CD14-positive monocyte (primary cell): ENCODE data around the gene DLGAP5. TPM values are rescaled to one million over a fixed set of nuclear protein-coding genes. Genes with fewer than 3 reads are reported as not detected.

Source experiments
- DNase-seq, 3 donors: peaks; one replicate each; pipeline ENCODE4 v3.0.0-alpha.2; 2011 to 2022
- H2AFZ ChIP-seq: 2 replicates; pipeline ENCODE4 v1.6.0; 2012; ENCODE audit warnings: mild to moderate bottlenecking, low read depth, low read length, inconsistent platforms; ENCODE audit not compliant: insufficient read depth, poor library complexity, severe bottlenecking
- H3K27ac ChIP-seq, 2 donors: 1 replicate in 1 of 2; 2 replicates in 1 of 2; pipeline ENCODE4 v1.5.1; 2012 to 2013; ENCODE audit warnings: low read length in 2 of 2, control low read depth in 1 of 2, inconsistent platforms in 1 of 2, low read depth in 1 of 2, mild to moderate bottlenecking in 1 of 2
- H3K27me3 ChIP-seq, 2 donors: one replicate each; pipeline versions ENCODE4 v1.6.0 to v1.6.1; 2011 to 2013; ENCODE audit warnings: low read length in 2 of 2; ENCODE audit not compliant: control insufficient read depth in 2 of 2, insufficient read depth in 2 of 2
- H3K36me3 ChIP-seq, 2 donors: replicated peaks in 1 of 2; 1 replicate in 1 of 2; 2 replicates in 1 of 2; pipeline versions ENCODE4 v1.5.1 to v1.6.1; 2012 to 2013; ENCODE audit warnings: low read length in 2 of 2, control low read depth in 1 of 2, inconsistent platforms in 1 of 2, mild to moderate bottlenecking in 1 of 2; ENCODE audit not compliant: insufficient read depth in 2 of 2, control insufficient read depth in 1 of 2
- H3K4me1 ChIP-seq, 2 donors: 1 replicate in 1 of 2; 2 replicates in 1 of 2; pipeline versions ENCODE4 v1.5.1 to v1.6.1; 2012 to 2013; ENCODE audit warnings: low read length in 2 of 2, control low read depth in 1 of 2, inconsistent platforms in 1 of 2, mild to moderate bottlenecking in 1 of 2, moderate library complexity in 1 of 2; ENCODE audit not compliant: insufficient read depth in 2 of 2, control insufficient read depth in 1 of 2
- H3K4me2 ChIP-seq: replicated peaks from 2 replicates; pipeline ENCODE3; 2012; ENCODE audit warnings: low read length, moderate library complexity, mild to moderate bottlenecking; ENCODE audit not compliant: poor library complexity, severe bottlenecking; ENCODE audit errors: extremely low read depth
- H3K4me3 ChIP-seq, 3 experiments: fragments of 200-600 bp in 1 of 3; sonication (generic) in 1 of 3; replicated peaks in 1 of 3; 1 replicate in 2 of 3; 2 replicates in 1 of 3; pipeline ENCODE4 v1.5.1; 2011 to 2013; ENCODE audit warnings: low read length in 3 of 3, mild to moderate bottlenecking in 3 of 3, control low read depth in 2 of 3, low read depth in 2 of 3, inconsistent platforms in 1 of 3, moderate library complexity in 1 of 3
- H3K79me2 ChIP-seq: 2 replicates; pipeline ENCODE4 v1.6.0; 2012; ENCODE audit warnings: mild to moderate bottlenecking, control low read depth, inconsistent platforms, low read length, moderate library complexity; ENCODE audit not compliant: insufficient read depth
- H3K9ac ChIP-seq: 2 replicates; pipeline ENCODE4 v1.6.0; 2017; ENCODE audit warnings: low read length, mild to moderate bottlenecking; ENCODE audit not compliant: insufficient read depth, poor library complexity, severe bottlenecking
- H3K9me3 ChIP-seq, 2 donors: replicated peaks in 1 of 2; 1 replicate in 1 of 2; 2 replicates in 1 of 2; pipeline versions ENCODE4 v1.5.1 to v1.6.1; 2012 to 2013; ENCODE audit warnings: low read length in 2 of 2, control low read depth in 1 of 2; ENCODE audit not compliant: control insufficient read depth in 1 of 2, insufficient read depth in 1 of 2
- H4K20me1 ChIP-seq: 2 replicates; pipeline ENCODE4 v1.6.0; 2012; ENCODE audit warnings: mild to moderate bottlenecking, low read length, control low read depth, moderate library complexity; ENCODE audit not compliant: insufficient read depth
- H3K27ac Mint-ChIP-seq, 7 donors: one replicate each; pipeline ENCODE4 v1.8.0; 2020; ENCODE audit warnings: mild to moderate bottlenecking in 7 of 7, mixed read lengths in 7 of 7, moderate library complexity in 6 of 7, inconsistent platforms in 2 of 7
- H3K27me3 Mint-ChIP-seq, 3 donors: one replicate each; pipeline ENCODE4 v1.8.0; 2021 to 2022; ENCODE audit warnings: low read depth in 3 of 3, mild to moderate bottlenecking in 3 of 3, mixed read lengths in 3 of 3, moderate library complexity in 3 of 3, inconsistent platforms in 1 of 3
- H3K36me3 Mint-ChIP-seq, 2 donors: one replicate each; pipeline ENCODE4 v1.8.0; 2020; ENCODE audit warnings: mixed read lengths in 2 of 2, inconsistent platforms in 1 of 2, mild to moderate bottlenecking in 1 of 2
- H3K4me1 Mint-ChIP-seq: one replicate; pipeline ENCODE4 v1.8.0; 2020; ENCODE audit warnings: mild to moderate bottlenecking, mixed read lengths
- H3K4me3 Mint-ChIP-seq, 2 donors: one replicate each; pipeline ENCODE4 v1.8.0; 2020; ENCODE audit warnings: mild to moderate bottlenecking in 2 of 2, mixed read lengths in 2 of 2, moderate library complexity in 1 of 2
- H3K9me3 Mint-ChIP-seq, 7 donors: one replicate each; pipeline ENCODE4 v1.8.0; 2020 to 2022; ENCODE audit warnings: mixed read lengths in 7 of 7, mild to moderate bottlenecking in 6 of 7, moderate library complexity in 6 of 7, inconsistent platforms in 2 of 7
- WGBS: methylation state at CpG from one replicate; pipeline ENCODE4 v1.1.5; 2013; ENCODE audit warnings: missing lambda C conversion rate; ENCODE audit not compliant: insufficient coverage; 5-methylcytosine and 5-hydroxymethylcytosine counted together
- intact Hi-C, 2 donors: fragments of 100-400 bp; cut with micrococcal nuclease; formaldehyde crosslinking; loops; one replicate each; pipeline versions ENCODE4 v1.15.0 to v1.15.1; 2023
- polyA plus RNA-seq, 3 donors: library from polyadenylated mRNA; depleted of rRNA in 1 of 3; unstranded in 2 of 3; stranded (reverse) in 1 of 3; fragments of 300-500 nt in 2 of 3; fragments of >200 nt in 1 of 3; fragmentation: Illumina TruSeq in 2 of 3; gene quantifications; 1 replicate in 2 of 3; 2 replicates in 1 of 3; pipeline ENCODE4 v1.2.3, GENCODE V29; 2012 to 2021
- TF ChIP-seq, protein P1 (sequence below): fragments of 200-600 bp; IDR thresholded peaks from one replicate; pipeline ENCODE4 v1.8.0; 2022; ENCODE audit warnings: antibody characterized with exemption, mild to moderate bottlenecking

Gene DLGAP5
- polyA plus RNA-seq, 3 donors, result 0.23 TPM; not detected in 2

DNA sequence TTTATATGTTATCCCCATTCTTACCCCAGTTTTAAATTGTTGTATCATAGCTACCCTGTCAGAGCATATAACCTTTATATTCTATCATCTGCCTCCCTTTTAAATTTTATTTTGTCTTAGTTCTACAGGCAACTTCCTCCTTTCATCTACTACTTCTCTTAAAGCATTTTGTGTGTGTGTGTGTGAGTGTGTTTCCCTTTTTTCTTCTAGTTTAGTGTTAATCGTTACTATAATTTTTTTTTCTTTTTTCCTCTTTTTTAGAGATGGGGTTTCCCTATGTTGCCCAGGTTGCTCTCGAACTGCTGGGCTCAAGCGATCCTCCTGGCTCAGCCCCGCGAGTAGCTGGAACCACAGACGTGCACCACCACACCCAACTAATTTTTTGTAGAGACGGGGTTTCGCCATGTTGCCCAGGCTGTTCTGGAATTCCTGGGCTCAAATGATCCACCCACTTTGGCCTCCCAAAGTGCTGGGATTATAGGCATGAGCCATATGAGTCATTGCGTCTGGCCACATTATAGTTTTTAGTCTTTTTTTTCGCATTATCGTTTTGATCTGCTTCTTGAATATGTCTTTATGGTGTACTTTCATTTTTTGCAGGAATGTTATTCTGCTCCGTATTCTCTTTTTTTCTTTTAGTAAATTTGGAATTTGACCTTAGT is 46.8 kb upstream of the DLGAP5 start:
- Histone ChIP-seq H3K4me2 (peak overlapping the region; percentile 35), H3K9me3 (peaks cover 5 to 16% of the 10 kb centered on the region in 2 donors), H3K36me3 (no peaks in the 10 kb centered on the region), H4K20me1 (no peaks in the 10 kb centered on the region), H2AFZ (no peak overlapping the region), H3K4me3 (peak overlapping the region in 1 of 3 experiments; percentile 49), H3K27ac (peak overlapping the region in 1 of 2 donors; percentile 16), H3K4me1 (peaks cover 7 to 9% of the 10 kb centered on the region in 2 donors), H3K9ac (no peak overlapping the region), H3K27me3 (peaks cover 3 to 9% of the 10 kb centered on the region in 2 donors), H3K79me2 (no peaks in the 10 kb centered on the region)
- peak; percentile 63 to 69 (median 63) for DNase-seq
- intact Hi-C loops, result no loop called here
- H3K27ac Mint-ChIP-seq, result peak overlapping the region in 6 of 7 donors; percentile 21 to 79 (median 76)
- 30% methylated on average over 2 of the region's 12 CpGs for WGBS
- TF ChIP-seq, protein P1, sequence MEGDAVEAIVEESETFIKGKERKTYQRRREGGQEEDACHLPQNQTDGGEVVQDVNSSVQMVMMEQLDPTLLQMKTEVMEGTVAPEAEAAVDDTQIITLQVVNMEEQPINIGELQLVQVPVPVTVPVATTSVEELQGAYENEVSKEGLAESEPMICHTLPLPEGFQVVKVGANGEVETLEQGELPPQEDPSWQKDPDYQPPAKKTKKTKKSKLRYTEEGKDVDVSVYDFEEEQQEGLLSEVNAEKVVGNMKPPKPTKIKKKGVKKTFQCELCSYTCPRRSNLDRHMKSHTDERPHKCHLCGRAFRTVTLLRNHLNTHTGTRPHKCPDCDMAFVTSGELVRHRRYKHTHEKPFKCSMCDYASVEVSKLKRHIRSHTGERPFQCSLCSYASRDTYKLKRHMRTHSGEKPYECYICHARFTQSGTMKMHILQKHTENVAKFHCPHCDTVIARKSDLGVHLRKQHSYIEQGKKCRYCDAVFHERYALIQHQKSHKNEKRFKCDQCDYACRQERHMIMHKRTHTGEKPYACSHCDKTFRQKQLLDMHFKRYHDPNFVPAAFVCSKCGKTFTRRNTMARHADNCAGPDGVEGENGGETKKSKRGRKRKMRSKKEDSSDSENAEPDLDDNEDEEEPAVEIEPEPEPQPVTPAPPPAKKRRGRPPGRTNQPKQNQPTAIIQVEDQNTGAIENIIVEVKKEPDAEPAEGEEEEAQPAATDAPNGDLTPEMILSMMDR, result no peak
- peaks cover 12% of the 10 kb centered on the region for H3K4me1 Mint-ChIP-seq
- H3K27me3 Mint-ChIP-seq, result peaks cover 0 to 19% (median 5%) of the 10 kb centered on the region in 3 donors
- H3K4me3 Mint-ChIP-seq, result peak overlapping the region in 1 of 2 donors; percentile 49
- no peaks in the 10 kb centered on the region for H3K36me3 Mint-ChIP-seq
- peaks cover 7 to 16% (median 12%) of the 10 kb centered on the region in 7 donors for H3K9me3 Mint-ChIP-seq

DNA sequence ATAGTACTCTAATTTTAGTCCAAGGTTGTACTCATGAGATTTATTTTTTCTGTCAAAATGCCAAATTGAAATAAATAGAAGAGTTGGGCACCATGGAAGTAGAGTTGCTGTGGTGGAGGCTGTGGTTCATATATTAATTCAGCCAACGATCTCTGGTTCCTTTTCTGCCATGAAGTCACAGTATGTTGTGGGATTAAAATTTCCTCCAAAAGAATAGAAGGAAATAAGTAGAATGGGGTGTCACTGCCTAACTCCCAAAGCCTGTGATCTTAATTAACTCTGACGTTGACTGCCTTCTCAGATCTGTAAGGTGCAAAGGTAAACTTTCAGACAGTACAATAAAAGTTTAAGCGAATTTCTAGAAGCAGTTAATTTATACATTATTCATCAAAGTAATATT is 42.2 kb upstream of the DLGAP5 start:
- no peak for DNase-seq
- Histone ChIP-seq H3K4me2 (no peak overlapping the region), H3K9ac (no peak overlapping the region), H3K27ac (no peak overlapping the region), H3K4me3 (no peak overlapping the region), H3K4me1 (peaks cover 7 to 9% of the 10 kb centered on the region in 2 donors), H3K79me2 (no peaks in the 10 kb centered on the region), H3K9me3 (peaks cover 10 to 16% of the 10 kb centered on the region in 2 donors), H4K20me1 (no peaks in the 10 kb centered on the region), H3K36me3 (no peaks in the 10 kb centered on the region), H2AFZ (no peak overlapping the region), H3K27me3 (no peaks in the 10 kb centered on the region)
- WGBS, result no CpG with 5 or more reads among the region's 3 CpGs
- peaks cover 0 to 2% (median 2%) of the 10 kb centered on the region in 3 donors for H3K27me3 Mint-ChIP-seq
- no peaks in the 10 kb centered on the region for H3K36me3 Mint-ChIP-seq
- no peak overlapping the region for H3K4me3 Mint-ChIP-seq
- TF ChIP-seq, protein P1, result no peak
- H3K9me3 Mint-ChIP-seq, result peaks cover 7 to 18% (median 13%) of the 10 kb centered on the region in 7 donors
- H3K27ac Mint-ChIP-seq, result no peak overlapping the region
- intact Hi-C loops, result no loop called here
- peaks cover 12% of the 10 kb centered on the region for H3K4me1 Mint-ChIP-seq
